Right atrium auricular region (tissue), 2 donors: ENCODE measurements around the gene CHST5. TPM values are rescaled to one million over a fixed set of nuclear protein-coding genes. Genes with fewer than 3 reads are reported as not detected.
"Not testable (repeated sequence)": the region's sequence is repeated elsewhere in the genome, so short reads cannot be mapped to it uniquely, and the experiment has no call there.

ENCODE experiments used
- DNase-seq: peaks from one replicate; pipeline ENCODE4 v3.0.0-alpha.2; 2019; ENCODE audit warnings: low spot score
- H3K27ac ChIP-seq, 2 donors: fragments of 200-600 bp; sonication (generic); 1 replicate in 1 of 2; 2 replicates in 1 of 2; pipeline ENCODE4 v1.5.1; 2016 to 2019
- H3K27me3 ChIP-seq, 2 donors: fragments of 200-600 bp; sonication (generic); one replicate each; pipeline versions ENCODE4 v1.5.1 to v1.6.0; 2017 to 2019
- H3K36me3 ChIP-seq: fragments of 200-600 bp; sonication (generic); one replicate; pipeline ENCODE4 v1.5.1; 2016
- H3K4me1 ChIP-seq, 2 donors: fragments of 200-600 bp; sonication (generic); one replicate each; pipeline versions ENCODE4 v1.5.1 to v1.6.0; 2017 to 2019
- H3K4me3 ChIP-seq, 2 donors: fragments of 200-600 bp; sonication (generic); 1 replicate in 1 of 2; 2 replicates in 1 of 2; pipeline ENCODE4 v1.5.1; 2017 to 2019; ENCODE audit warnings: mild to moderate bottlenecking in 1 of 2, moderate library complexity in 1 of 2
- H3K9me3 ChIP-seq, 2 donors: fragments of 200-600 bp; sonication (generic); one replicate each; pipeline ENCODE4 v1.5.1; 2019
- total RNA-seq, 2 donors: library from RNA; depleted of rRNA; stranded (reverse); fragments of >200 nt; gene quantifications; one replicate each; pipeline ENCODE4 v1.1.0, GENCODE V29; 2016
- TF ChIP-seq, protein P1 (sequence below), 2 donors: fragments of 200-600 bp; sonication (generic); IDR thresholded peaks; one replicate each; pipeline ENCODE4 v1.5.1; 2019; ENCODE audit warnings: antibody characterized with exemption in 2 of 2

CHST5 gene
- total RNA-seq, 2 donors from 2014 or later = 0.16 TPM; not detected in 1

DNA sequence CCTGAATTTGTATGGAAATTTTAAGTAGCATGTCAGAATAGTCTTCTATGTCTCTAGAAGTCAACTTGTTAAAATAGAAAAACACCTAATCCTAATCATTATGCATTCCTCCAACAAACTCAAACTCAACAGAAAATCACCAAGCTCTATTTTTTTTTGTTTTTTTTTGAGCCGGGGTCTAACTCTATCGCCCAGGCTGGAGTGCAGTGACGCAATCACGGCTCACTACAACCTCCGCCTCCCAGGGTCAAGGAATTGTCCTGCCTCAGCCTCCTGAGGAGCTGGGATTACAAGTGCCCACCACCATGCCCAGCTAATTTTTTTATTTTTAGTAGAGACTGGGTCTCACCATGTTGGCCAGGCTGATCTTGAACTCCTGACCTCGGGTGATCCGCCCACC, 10.4 kb upstream of the CHST5 start:
- H3K4me1 ChIP-seq = no peaks in the 10 kb centered on the region
- no peaks in the 10 kb centered on the region for H3K36me3 ChIP-seq
- H3K4me3 ChIP-seq = no peak overlapping the region
- DNase-seq = no peak
- H3K9me3 ChIP-seq = no peaks in the 10 kb centered on the region
- no peaks in the 10 kb centered on the region for H3K27me3 ChIP-seq
- TF ChIP-seq, protein P1, sequence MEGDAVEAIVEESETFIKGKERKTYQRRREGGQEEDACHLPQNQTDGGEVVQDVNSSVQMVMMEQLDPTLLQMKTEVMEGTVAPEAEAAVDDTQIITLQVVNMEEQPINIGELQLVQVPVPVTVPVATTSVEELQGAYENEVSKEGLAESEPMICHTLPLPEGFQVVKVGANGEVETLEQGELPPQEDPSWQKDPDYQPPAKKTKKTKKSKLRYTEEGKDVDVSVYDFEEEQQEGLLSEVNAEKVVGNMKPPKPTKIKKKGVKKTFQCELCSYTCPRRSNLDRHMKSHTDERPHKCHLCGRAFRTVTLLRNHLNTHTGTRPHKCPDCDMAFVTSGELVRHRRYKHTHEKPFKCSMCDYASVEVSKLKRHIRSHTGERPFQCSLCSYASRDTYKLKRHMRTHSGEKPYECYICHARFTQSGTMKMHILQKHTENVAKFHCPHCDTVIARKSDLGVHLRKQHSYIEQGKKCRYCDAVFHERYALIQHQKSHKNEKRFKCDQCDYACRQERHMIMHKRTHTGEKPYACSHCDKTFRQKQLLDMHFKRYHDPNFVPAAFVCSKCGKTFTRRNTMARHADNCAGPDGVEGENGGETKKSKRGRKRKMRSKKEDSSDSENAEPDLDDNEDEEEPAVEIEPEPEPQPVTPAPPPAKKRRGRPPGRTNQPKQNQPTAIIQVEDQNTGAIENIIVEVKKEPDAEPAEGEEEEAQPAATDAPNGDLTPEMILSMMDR (IDR thresholded peaks at IDR 0.05) = no peak
- no peak overlapping the region for H3K27ac ChIP-seq

DNA sequence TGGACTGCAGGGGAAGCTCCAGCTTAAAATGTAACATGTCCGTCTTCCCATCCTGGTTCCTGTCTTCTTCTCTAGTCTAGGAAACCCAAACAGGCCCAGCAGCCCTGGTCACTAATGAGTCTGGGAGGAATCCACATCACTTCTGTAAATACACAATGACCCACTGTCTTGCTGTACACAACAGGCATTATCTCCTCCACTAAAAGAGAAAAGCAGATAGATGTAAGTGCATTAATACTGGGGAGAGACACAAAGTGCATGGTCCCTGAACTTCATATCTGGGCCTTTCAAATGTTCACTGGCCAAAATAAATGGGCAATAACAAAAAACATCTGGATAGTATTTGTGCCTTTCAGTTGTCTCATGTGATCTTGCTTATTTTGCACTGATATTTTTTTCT, 10.0 kb upstream of the CHST5 start:
- H3K4me3 ChIP-seq, H3K36me3 ChIP-seq, H3K9me3 ChIP-seq, DNase-seq, H3K27me3 ChIP-seq, H3K4me1 ChIP-seq, H3K27ac ChIP-seq: not testable (repeated sequence)

DNA sequence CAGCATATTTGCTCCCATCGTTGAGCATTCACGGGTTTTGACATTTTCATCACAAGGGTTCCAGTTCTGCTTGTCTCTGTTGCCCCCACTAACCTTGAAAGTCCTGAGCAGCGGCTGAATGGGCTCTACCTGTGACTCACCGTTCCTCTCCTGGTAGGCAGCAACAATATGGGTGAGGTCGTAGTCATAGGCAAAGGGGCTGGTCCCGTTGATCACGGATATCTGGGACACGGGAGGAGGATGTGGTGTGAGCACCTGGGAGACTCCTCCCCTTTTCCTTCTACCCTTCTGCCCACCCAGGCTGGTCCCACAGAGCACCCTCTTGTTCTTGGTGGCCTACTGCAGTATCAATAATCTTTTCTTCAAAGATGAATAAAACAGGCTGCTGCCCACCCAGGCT, 6.6 kb upstream of the CHST5 start:
- not testable (repeated sequence) for H3K9me3 ChIP-seq, H3K4me3 ChIP-seq, H3K36me3 ChIP-seq, H3K4me1 ChIP-seq, H3K27ac ChIP-seq, H3K27me3 ChIP-seq, DNase-seq

DNA sequence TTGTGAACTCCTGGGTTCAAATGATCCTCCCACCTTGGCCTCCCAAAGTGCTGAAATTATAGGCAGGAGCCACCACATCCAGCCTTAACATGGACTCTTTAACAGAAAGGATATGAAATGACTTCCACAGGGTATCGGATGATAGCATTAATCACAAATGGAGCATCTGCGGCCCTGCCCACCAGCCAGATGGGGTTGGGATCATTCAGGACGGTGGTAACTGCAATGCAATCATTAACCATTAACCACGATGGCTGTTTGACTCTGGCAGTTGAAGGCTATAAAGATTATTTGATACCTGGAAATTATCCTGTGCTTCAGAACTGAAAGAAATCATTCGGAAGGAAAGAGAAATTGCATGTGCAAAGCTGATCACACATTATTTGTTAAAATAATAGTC, 5.3 kb upstream of the CHST5 start:
- Histone ChIP-seq H3K27ac (no peak overlapping the region), H3K4me3 (no peak overlapping the region), H3K4me1 (peaks cover 0 to 6% of the 10 kb centered on the region in 2 donors), H3K9me3 (no peaks in the 10 kb centered on the region), H3K36me3 (no peaks in the 10 kb centered on the region), H3K27me3 (no peaks in the 10 kb centered on the region)
- DNase-seq = no peak
- TF ChIP-seq, protein P1 (IDR thresholded peaks at IDR 0.05) = no peak

DNA sequence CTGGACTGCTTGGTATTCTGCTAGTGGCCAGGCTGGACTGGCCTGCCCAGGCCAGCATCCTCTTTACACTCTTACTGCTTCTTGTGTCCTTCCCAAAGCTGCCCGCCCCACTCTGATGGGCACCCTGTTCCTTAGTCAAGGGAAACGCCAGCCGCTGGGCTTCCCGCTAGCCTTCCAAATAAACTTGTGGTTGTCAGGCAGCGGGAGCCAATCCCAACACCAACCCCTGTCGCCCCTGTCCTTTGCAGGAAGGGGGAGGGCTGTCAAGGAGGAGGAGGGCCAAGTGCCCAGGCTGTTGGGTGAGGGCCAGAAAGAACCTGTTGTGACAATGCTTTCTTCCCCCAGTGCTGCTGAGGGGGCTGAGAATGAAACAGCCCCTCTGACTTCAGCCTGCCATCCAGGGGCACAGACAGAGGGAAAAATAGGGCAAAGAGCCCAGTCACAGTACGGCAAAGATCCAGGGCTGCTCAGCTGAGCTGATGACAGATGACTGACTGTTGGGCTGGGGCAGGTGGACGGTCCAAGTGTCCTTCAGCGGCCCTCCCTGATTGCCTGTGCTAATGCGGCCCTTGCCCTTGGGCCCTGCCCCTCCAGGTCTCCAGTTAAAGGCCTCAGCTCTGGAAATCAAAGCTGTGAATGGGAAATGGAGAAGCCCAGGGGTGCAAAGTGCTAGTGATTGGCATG, 3.1 kb upstream of the CHST5 start:
- not testable (repeated sequence) for DNase-seq, H3K4me3 ChIP-seq, H3K4me1 ChIP-seq, H3K36me3 ChIP-seq, H3K9me3 ChIP-seq, H3K27me3 ChIP-seq
- peak overlapping the region in 1 of 2 donors; percentile 64 for H3K27ac ChIP-seq

DNA sequence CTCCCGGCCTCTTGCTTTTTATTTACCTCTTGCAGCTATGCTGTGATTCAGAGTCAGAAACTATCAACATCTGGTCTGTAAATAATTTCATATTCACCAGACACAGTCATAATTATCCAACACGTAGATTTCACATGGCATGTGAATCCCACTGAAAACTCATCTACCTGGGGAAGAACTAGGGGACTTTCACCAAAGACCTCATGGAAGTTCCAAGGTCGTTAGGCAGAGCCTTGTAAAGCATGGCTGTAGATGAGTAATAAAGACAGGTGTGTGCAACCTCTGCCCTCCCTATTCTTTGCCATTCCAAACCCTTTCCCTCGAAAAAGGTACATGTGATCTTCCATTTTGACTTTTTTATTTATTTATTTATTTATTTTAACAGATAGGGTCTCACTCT, 1.9 kb upstream of the CHST5 start:
- TF ChIP-seq, protein P1 (IDR thresholded peaks at IDR 0.05) = no peak
- H3K36me3 ChIP-seq = no peaks in the 10 kb centered on the region
- H3K27me3 ChIP-seq = no peaks in the 10 kb centered on the region
- H3K27ac ChIP-seq = no peak overlapping the region
- no peak for DNase-seq
- H3K4me1 ChIP-seq = peaks cover 0 to 6% of the 10 kb centered on the region in 2 donors
- H3K4me3 ChIP-seq = no peak overlapping the region
- no peaks in the 10 kb centered on the region for H3K9me3 ChIP-seq

DNA sequence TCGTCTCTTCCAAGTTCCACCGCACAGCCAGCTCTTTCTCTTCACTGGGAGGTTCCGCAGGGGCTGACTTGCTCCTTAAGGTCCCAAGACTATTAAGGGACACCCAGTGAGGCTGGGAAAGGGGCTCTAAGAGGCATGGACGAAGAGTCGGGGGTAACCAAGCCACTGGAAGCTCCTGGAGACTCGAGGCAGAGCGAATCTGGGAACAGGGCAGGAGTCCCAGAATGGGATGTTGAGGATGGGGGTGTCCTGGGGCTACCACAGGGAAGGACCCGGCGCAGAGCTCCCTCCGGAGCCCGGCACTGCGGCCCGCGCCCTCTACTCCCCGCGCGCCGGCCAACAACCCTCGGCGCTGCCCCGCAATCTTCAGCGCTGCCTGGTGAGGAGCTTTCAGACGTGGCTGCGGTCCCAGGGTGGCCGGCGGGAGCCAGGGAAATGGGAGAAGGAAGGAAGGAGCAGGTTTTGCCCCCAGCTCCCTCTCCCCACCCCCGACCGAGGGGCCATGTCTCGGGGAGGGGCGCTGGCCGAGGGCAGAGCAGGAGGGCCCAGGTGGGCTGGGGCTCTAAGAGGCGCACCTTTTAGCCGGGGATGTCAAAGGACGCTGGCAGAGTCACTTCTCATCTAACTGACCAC, 581 bp downstream of the CHST5 start:
- TF ChIP-seq, protein P1 (IDR thresholded peaks at IDR 0.05) = no peak
- no peaks in the 10 kb centered on the region for H3K36me3 ChIP-seq
- H3K27me3 ChIP-seq = no peaks in the 10 kb centered on the region
- H3K4me3 ChIP-seq = no peak overlapping the region
- no peak for DNase-seq
- H3K27ac ChIP-seq = no peak overlapping the region
- H3K9me3 ChIP-seq = no peaks in the 10 kb centered on the region
- H3K4me1 ChIP-seq = peaks cover 0 to 6% of the 10 kb centered on the region in 2 donors
